ENCODE measurements around the gene PRODH2.
"Not testable (repeated sequence)": the region's sequence is repeated elsewhere in the genome, so short reads cannot be mapped to it uniquely, and the experiment has no call there.

PRODH2 gene

DNA sequence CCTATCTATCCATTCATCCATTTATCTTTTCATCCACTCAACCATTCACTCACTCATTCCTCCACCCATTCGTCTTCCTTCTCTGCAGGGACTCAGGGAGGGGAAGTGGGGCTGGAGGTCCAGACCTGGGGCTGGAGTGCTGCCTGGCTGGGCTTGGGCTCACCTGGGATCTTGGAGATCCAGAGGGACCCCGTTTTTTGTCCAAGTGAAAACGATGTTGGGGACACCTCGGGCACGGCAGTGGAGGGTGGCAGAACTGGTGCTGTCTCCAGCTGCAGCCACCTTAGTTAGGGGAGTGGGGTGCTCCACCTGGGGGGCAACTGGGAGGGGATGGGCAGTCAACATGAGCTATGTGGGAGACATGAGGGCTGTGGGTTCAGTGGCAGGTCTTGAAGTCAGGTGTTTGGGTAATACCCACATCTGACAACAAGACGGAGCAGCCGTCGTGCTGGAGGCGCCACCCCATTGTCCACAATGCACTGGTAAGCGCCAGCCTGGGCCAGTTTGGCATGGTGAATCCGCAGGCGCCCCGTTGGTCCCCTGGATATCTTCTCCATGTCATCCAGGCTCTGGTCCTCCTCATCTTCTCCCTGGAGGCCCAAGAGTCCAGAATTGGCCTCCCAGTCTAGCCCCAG is 29.4 kb upstream of the PRODH2 start:
- no peaks in the 10 kb centered on the region for H3K36me3 ChIP-seq (ENCODE audit: control insufficient read depth in 2 of 2, insufficient read depth in 2 of 2, low read length in 2 of 2)
- H3K27me3 ChIP-seq (ENCODE audit: control insufficient read depth in 1 of 2, insufficient read depth in 2 of 2, low read length in 2 of 2), result peaks cover 31 to 34% of the 10 kb centered on the region in 2 donors
- H3K4me1 ChIP-seq (ENCODE audit: control insufficient read depth, insufficient read depth, low read length), result peaks cover 14% of the 10 kb centered on the region
- H3K27ac ChIP-seq (ENCODE audit: low read length), result no peak overlapping the region
- H3K9me3 ChIP-seq (ENCODE audit: control insufficient read depth in 2 of 2, low read length in 2 of 2), result peaks cover 0 to 5% of the 10 kb centered on the region in 2 donors
- no peak overlapping the region for H3K4me3 ChIP-seq (ENCODE audit: low read length in 2 of 2)
- H3K9ac ChIP-seq (ENCODE audit: low read length in 2 of 2), result no peak overlapping the region

DNA sequence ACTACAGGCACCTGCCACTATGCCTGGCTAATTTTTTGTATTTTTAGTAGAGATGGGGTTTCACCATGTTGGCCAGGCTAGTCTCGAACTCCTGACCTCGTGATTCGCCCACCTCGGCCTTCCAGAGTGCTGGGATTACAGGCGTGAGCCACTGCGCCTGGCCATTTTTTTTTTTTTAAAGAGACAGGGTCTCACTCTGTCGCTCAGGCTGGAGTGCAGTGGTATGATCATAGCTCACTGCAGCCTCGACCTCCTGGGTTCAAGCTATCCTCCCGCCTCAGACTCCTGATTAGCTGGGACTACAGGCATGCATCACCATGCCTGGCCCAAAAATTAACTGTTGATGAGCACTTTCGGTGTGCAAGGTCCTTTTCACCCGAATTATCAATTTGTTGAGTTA is 23.5 kb upstream of the PRODH2 start:
- H3K27me3 ChIP-seq (ENCODE audit: control insufficient read depth in 1 of 2, insufficient read depth in 2 of 2, low read length in 2 of 2), result peaks cover 3 to 18% of the 10 kb centered on the region in 2 donors
- not testable (repeated sequence) for H3K4me3 ChIP-seq (ENCODE audit: low read length in 2 of 2); H3K27ac ChIP-seq (ENCODE audit: low read length)

DNA sequence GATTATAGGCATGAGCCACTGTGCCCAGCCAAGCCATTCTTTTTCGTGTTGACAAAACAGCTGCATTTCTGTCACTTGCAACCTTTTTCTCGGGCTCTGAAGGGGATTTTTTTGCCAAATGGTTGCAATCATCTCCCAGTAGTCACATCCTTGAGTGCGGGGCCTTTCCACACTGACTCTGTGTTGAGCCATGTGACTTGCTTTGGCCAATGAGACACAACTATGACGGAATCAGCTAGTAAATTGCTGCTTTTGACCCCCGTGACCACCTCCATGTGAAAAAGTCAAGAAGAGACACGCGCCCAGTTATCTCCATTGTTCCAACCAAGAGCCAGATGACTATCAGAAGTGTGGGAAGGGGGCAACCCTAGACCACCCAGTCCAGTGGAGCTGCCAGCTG is 21.3 kb upstream of the PRODH2 start:
- H3K27me3 ChIP-seq (ENCODE audit: control insufficient read depth in 1 of 2, insufficient read depth in 2 of 2, low read length in 2 of 2), result peaks cover 6 to 21% of the 10 kb centered on the region in 2 donors
- no peak overlapping the region for H3K4me3 ChIP-seq (ENCODE audit: low read length in 2 of 2)
- no peaks in the 10 kb centered on the region for H3K36me3 ChIP-seq (ENCODE audit: control insufficient read depth in 2 of 2, insufficient read depth in 2 of 2, low read length in 2 of 2)
- H3K9ac ChIP-seq (ENCODE audit: low read length in 2 of 2), result no peak overlapping the region
- no peak overlapping the region for H3K27ac ChIP-seq (ENCODE audit: low read length)
- no peaks in the 10 kb centered on the region for H3K4me1 ChIP-seq (ENCODE audit: control insufficient read depth, insufficient read depth, low read length)
- peaks cover 0 to 6% of the 10 kb centered on the region in 2 donors for H3K9me3 ChIP-seq (ENCODE audit: control insufficient read depth in 2 of 2, low read length in 2 of 2)

More for the DNA sequence above, 23.5 kb upstream of the PRODH2 start:
- not testable (repeated sequence) for H3K4me1 ChIP-seq (ENCODE audit: control insufficient read depth, insufficient read depth, low read length); H3K9ac ChIP-seq (ENCODE audit: low read length in 2 of 2); H3K9me3 ChIP-seq (ENCODE audit: control insufficient read depth in 2 of 2, low read length in 2 of 2); H3K36me3 ChIP-seq (ENCODE audit: control insufficient read depth in 2 of 2, insufficient read depth in 2 of 2, low read length in 2 of 2)

DNA sequence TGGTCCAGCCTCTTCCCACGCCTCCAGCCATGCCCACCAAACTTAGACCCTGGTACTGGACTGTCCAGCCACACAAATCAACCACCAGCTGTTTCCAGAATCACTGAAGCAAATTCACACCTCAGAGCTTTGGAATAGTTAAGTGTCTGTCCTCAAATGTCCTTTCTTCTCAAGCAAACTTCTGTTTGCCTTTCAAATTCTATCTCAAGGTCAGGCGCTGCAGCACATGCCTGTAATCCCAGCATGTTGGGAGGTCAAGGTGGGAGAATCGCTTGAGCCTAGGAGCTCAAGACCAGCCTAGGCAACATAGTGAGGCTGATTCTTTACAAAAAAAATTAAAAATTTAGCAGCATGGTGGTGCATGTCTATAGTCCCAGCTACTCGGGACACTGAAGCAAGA is 19.4 kb upstream of the PRODH2 start:
- Histone ChIP-seq H3K27me3 (ENCODE audit: control insufficient read depth in 1 of 2, insufficient read depth in 2 of 2, low read length in 2 of 2) (peaks cover 7 to 21% of the 10 kb centered on the region in 2 donors), H3K27ac (ENCODE audit: low read length) (no peak overlapping the region), H3K36me3 (ENCODE audit: control insufficient read depth in 2 of 2, insufficient read depth in 2 of 2, low read length in 2 of 2) (no peaks in the 10 kb centered on the region), H3K4me3 (ENCODE audit: low read length in 2 of 2) (no peak overlapping the region), H3K9me3 (ENCODE audit: control insufficient read depth in 2 of 2, low read length in 2 of 2) (peaks cover 0 to 4% of the 10 kb centered on the region in 2 donors), H3K4me1 (ENCODE audit: control insufficient read depth, insufficient read depth, low read length) (no peaks in the 10 kb centered on the region), H3K9ac (ENCODE audit: low read length in 2 of 2) (no peak overlapping the region)

DNA sequence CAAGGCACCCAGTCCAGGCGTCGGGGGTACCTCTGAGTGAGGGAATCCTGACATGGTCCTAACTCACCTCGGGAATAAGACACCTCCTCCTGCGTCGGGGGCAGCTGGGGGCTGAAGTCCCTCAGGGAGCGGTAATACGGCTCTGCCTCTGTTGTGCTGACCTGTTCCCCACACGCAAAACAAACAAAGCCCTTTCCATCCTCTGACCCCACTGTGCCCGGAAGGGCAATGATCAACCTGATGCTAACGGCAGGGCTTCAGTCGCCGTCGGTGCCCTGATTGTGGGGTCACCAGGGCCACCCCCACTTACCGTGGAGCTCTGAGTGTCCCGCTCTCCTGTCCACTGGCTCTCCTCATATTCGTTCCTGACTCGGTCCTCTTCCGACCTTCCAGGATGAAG is 18.3 kb upstream of the PRODH2 start:
- Histone ChIP-seq H3K27ac (ENCODE audit: low read length) (no peak overlapping the region), H3K9me3 (ENCODE audit: control insufficient read depth in 2 of 2, low read length in 2 of 2) (peaks cover 0 to 4% of the 10 kb centered on the region in 2 donors), H3K4me3 (ENCODE audit: low read length in 2 of 2) (no peak overlapping the region), H3K36me3 (ENCODE audit: control insufficient read depth in 2 of 2, insufficient read depth in 2 of 2, low read length in 2 of 2) (no peaks in the 10 kb centered on the region), H3K9ac (ENCODE audit: low read length in 2 of 2) (no peak overlapping the region), H3K4me1 (ENCODE audit: control insufficient read depth, insufficient read depth, low read length) (no peaks in the 10 kb centered on the region), H3K27me3 (ENCODE audit: control insufficient read depth in 1 of 2, insufficient read depth in 2 of 2, low read length in 2 of 2) (peaks cover 9 to 21% of the 10 kb centered on the region in 2 donors)

DNA sequence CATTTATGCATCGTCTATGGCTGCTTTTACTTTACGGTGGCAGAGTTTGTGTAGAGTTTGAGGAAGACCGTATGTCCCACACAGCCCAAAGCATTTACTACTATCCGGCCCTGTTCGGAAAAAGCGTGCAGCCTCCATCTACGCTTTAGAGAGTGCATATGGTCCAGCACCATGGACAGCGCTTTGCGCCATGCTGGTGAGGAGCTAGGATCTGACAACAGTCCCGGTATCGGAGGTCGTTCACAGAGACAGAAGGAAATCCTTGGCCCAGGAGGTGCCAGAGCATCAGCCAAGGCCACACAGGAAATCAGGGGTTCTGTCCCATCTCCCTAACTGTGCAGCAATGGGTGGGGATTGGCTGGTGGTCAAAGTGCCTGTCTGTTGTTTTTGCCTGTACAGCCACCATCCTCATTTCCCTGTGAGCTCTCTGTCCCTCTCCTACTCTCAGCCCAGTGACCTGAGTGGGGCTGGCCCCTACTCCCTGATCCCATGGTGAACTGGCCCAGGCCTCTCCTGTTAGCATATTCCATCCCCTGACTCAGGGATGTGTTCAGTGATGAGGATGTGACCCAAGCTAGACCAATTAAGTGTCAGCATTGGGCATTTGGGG is 16.2 kb upstream of the PRODH2 start:
- Histone ChIP-seq H3K27me3 (ENCODE audit: control insufficient read depth in 1 of 2, insufficient read depth in 2 of 2, low read length in 2 of 2) (peaks cover 9 to 14% of the 10 kb centered on the region in 2 donors), H3K4me3 (ENCODE audit: low read length in 2 of 2) (no peak overlapping the region), H3K9ac (ENCODE audit: low read length in 2 of 2) (no peak overlapping the region)

DNA sequence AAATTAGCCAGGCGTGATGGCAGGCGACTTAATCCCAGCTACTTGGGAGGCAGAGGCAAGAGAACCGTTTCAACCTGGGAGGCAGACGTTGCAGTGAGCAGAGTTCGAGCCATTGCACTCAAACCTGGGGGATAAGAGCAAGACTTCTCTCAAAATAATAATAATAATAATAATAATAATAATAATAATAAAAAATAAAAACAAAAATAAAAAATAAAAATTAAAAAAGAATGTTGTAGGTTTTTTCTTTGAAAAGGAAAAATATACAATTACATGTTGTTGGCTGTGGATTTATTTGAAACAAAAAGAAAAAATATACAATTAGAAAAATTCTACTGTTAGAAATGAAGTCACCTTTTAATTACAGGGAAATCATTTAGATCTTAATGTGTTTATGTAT is 11.5 kb upstream of the PRODH2 start:
- Histone ChIP-seq H3K4me3 (ENCODE audit: low read length in 2 of 2) (no peak overlapping the region), H3K4me1 (ENCODE audit: control insufficient read depth, insufficient read depth, low read length) (no peaks in the 10 kb centered on the region), H3K27ac (ENCODE audit: low read length) (no peak overlapping the region), H3K27me3 (ENCODE audit: control insufficient read depth in 1 of 2, insufficient read depth in 2 of 2, low read length in 2 of 2) (peaks cover 0 to 9% of the 10 kb centered on the region in 2 donors), H3K9me3 (ENCODE audit: control insufficient read depth in 2 of 2, low read length in 2 of 2) (no peaks in the 10 kb centered on the region), H3K9ac (ENCODE audit: low read length in 2 of 2) (no peak overlapping the region), H3K36me3 (ENCODE audit: control insufficient read depth in 2 of 2, insufficient read depth in 2 of 2, low read length in 2 of 2) (no peaks in the 10 kb centered on the region)

More for the DNA sequence above, 16.2 kb upstream of the PRODH2 start:
- H3K27ac ChIP-seq (ENCODE audit: low read length), result no peak overlapping the region
- peaks cover 0 to 4% of the 10 kb centered on the region in 2 donors for H3K9me3 ChIP-seq (ENCODE audit: control insufficient read depth in 2 of 2, low read length in 2 of 2)
- no peaks in the 10 kb centered on the region for H3K36me3 ChIP-seq (ENCODE audit: control insufficient read depth in 2 of 2, insufficient read depth in 2 of 2, low read length in 2 of 2)
- H3K4me1 ChIP-seq (ENCODE audit: control insufficient read depth, insufficient read depth, low read length), result no peaks in the 10 kb centered on the region

DNA sequence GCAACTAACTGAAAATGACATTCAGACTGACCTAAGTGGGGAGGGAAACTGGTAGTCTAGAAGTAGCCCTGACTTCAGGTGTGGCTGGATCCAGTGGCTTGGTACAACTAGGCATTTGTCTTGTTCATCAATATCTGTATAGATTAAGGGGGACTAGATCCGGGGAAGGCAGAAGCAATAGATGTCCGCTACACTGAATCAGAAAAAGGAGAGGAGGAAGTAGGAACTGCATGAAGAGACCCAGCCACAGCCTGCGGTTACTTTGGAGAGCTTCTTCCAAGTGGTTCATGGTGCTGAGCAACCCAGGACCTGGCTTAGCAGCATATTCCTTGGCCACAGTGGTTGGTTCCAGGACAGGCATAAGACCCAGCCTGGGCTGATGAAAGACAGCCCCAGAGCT is 9.9 kb upstream of the PRODH2 start:
- Histone ChIP-seq H3K9me3 (ENCODE audit: control insufficient read depth in 2 of 2, low read length in 2 of 2) (no peaks in the 10 kb centered on the region), H3K27ac (ENCODE audit: low read length) (no peak overlapping the region), H3K4me1 (ENCODE audit: control insufficient read depth, insufficient read depth, low read length) (no peaks in the 10 kb centered on the region), H3K9ac (ENCODE audit: low read length in 2 of 2) (no peak overlapping the region), H3K27me3 (ENCODE audit: control insufficient read depth in 1 of 2, insufficient read depth in 2 of 2, low read length in 2 of 2) (peaks cover 2 to 10% of the 10 kb centered on the region in 2 donors), H3K4me3 (ENCODE audit: low read length in 2 of 2) (no peak overlapping the region), H3K36me3 (ENCODE audit: control insufficient read depth in 2 of 2, insufficient read depth in 2 of 2, low read length in 2 of 2) (no peaks in the 10 kb centered on the region)

DNA sequence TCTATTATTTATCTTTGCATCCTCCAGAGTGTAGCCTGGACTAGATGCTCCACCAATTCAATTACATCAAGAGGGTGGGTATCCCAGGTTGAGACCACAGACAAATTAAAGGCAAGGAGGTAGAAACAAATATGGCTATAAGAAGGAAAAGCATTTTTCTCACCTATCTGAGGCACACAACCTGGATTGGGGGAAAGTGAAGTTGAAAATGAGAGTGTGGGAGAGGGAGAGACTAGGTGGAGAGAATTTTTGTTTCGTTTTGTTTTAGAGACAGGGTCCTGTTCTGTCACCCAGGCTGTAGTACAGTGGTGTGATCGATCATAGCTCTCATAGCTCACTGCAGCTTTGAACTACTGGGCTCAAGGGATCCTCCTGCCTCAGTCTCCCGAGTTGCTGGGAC is 5.8 kb upstream of the PRODH2 start:
- Histone ChIP-seq H3K27ac (ENCODE audit: low read length) (no peak overlapping the region), H3K9me3 (ENCODE audit: control insufficient read depth in 2 of 2, low read length in 2 of 2) (no peaks in the 10 kb centered on the region), H3K36me3 (ENCODE audit: control insufficient read depth in 2 of 2, insufficient read depth in 2 of 2, low read length in 2 of 2) (no peaks in the 10 kb centered on the region), H3K4me1 (ENCODE audit: control insufficient read depth, insufficient read depth, low read length) (no peaks in the 10 kb centered on the region), H3K4me3 (ENCODE audit: low read length in 2 of 2) (no peak overlapping the region), H3K9ac (ENCODE audit: low read length in 2 of 2) (no peak overlapping the region), H3K27me3 (ENCODE audit: control insufficient read depth in 1 of 2, insufficient read depth in 2 of 2, low read length in 2 of 2) (peaks cover 2 to 11% of the 10 kb centered on the region in 2 donors)

DNA sequence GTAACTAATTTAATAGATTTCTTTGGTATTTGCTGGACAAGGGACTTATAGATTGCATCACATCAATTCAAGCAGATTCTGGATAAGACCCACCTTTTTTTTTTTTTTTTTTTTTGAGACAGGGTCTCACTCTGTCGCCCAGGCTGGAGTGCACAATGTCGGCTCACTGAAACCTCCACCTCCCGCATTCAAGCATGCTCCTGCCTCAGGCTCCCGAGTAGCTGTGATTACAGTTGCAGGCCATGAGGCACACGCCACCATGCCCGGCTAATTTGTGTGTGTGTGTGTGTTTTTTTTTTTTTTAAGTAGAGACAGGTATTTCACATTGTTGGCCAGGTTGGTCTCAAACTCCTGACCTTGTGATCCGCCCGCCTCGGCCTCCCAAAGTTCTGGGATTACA is 4.2 kb upstream of the PRODH2 start:
- Histone ChIP-seq H3K36me3 (ENCODE audit: control insufficient read depth in 2 of 2, insufficient read depth in 2 of 2, low read length in 2 of 2) (no peaks in the 10 kb centered on the region), H3K27ac (ENCODE audit: low read length) (no peak overlapping the region), H3K27me3 (ENCODE audit: control insufficient read depth in 1 of 2, insufficient read depth in 2 of 2, low read length in 2 of 2) (peaks cover 2 to 9% of the 10 kb centered on the region in 2 donors), H3K9me3 (ENCODE audit: control insufficient read depth in 2 of 2, low read length in 2 of 2) (no peaks in the 10 kb centered on the region), H3K4me3 (ENCODE audit: low read length in 2 of 2) (no peak overlapping the region), H3K9ac (ENCODE audit: low read length in 2 of 2) (no peak overlapping the region), H3K4me1 (ENCODE audit: control insufficient read depth, insufficient read depth, low read length) (no peaks in the 10 kb centered on the region)

DNA sequence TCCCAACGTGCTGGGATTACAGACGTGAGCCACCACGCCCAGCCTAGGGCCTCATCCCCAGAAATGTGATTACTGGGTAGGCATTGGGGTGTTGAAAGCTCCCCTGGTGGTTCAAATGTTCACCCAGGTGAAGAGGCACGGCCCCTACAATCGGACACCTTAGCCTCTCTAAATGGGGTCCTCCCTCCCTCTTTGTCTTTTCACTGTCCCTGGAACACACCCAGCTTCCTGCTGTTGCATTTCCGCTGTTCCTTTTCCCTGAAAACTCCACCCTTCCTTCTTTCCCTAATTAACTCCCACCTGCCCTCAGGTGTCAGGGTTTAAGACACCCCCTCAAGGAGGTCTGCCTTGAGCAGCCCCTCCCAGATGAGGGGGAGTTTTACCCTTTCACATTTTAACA is 3.6 kb upstream of the PRODH2 start:
- Histone ChIP-seq H3K4me3 (ENCODE audit: low read length in 2 of 2) (no peak overlapping the region), H3K27ac (ENCODE audit: low read length) (no peak overlapping the region), H3K36me3 (ENCODE audit: control insufficient read depth in 2 of 2, insufficient read depth in 2 of 2, low read length in 2 of 2) (no peaks in the 10 kb centered on the region), H3K27me3 (ENCODE audit: control insufficient read depth in 1 of 2, insufficient read depth in 2 of 2, low read length in 2 of 2) (peaks cover 2 to 9% of the 10 kb centered on the region in 2 donors), H3K9me3 (ENCODE audit: control insufficient read depth in 2 of 2, low read length in 2 of 2) (no peaks in the 10 kb centered on the region), H3K4me1 (ENCODE audit: control insufficient read depth, insufficient read depth, low read length) (no peaks in the 10 kb centered on the region), H3K9ac (ENCODE audit: low read length in 2 of 2) (no peak overlapping the region)
